KMS-11 (cell line): ENCODE data around the gene RSRC2.
"Not testable (repeated sequence)": the region's sequence is repeated elsewhere in the genome, so short reads cannot be mapped to it uniquely, and the experiment has no call there.

ENCODE experiments used
- H2AFZ ChIP-seq: fragments of 200-600 bp; sonication (generic); 2 replicates; pipeline ENCODE4 v1.6.1; 2016; ENCODE audit warnings: antibody characterized with exemption, mixed run types, low read depth
- H3K27ac ChIP-seq: fragments of 200-600 bp; sonication (generic); 2 replicates; pipeline ENCODE4 v1.6.1; 2016; ENCODE audit warnings: mild to moderate bottlenecking, mixed run types
- H3K27me3 ChIP-seq: fragments of 200-600 bp; sonication (generic); 2 replicates; pipeline ENCODE4 v1.6.1; 2017; ENCODE audit warnings: mild to moderate bottlenecking, low read depth, mixed run types, moderate library complexity; ENCODE audit not compliant: insufficient read depth
- H3K36me3 ChIP-seq: fragments of 200-600 bp; sonication (generic); 2 replicates; pipeline ENCODE4 v1.6.1; 2017; ENCODE audit warnings: mild to moderate bottlenecking, mixed run types; ENCODE audit not compliant: insufficient read depth
- H3K4me1 ChIP-seq: fragments of 200-600 bp; sonication (generic); 2 replicates; pipeline ENCODE4 v1.6.1; 2016; ENCODE audit warnings: mild to moderate bottlenecking, low read depth, mixed run types; ENCODE audit not compliant: poor library complexity, severe bottlenecking
- H3K4me2 ChIP-seq: fragments of 200-600 bp; sonication (generic); 2 replicates; pipeline ENCODE4 v1.7.0; 2016; ENCODE audit warnings: mild to moderate bottlenecking, mixed run types
- H3K4me3 ChIP-seq: fragments of 200-600 bp; sonication (generic); IDR thresholded peaks from 2 replicates; pipeline ENCODE4 v1.6.1; 2017; ENCODE audit warnings: low read depth, low read length, mixed read lengths; ENCODE audit not compliant: insufficient read depth
- H3K79me2 ChIP-seq: fragments of 200-600 bp; sonication (generic); 2 replicates; pipeline ENCODE4 v1.6.1; 2016; ENCODE audit warnings: low read depth, mixed run types; ENCODE audit not compliant: insufficient read depth
- H3K9ac ChIP-seq: fragments of 200-600 bp; sonication (generic); 2 replicates; pipeline ENCODE4 v1.6.1; 2016; ENCODE audit warnings: mild to moderate bottlenecking, mixed run types
- H4K20me1 ChIP-seq: fragments of 200-600 bp; sonication (generic); 2 replicates; pipeline ENCODE4 v1.6.1; 2016; ENCODE audit warnings: mild to moderate bottlenecking, mixed run types; ENCODE audit not compliant: insufficient read depth
- CTCF ChIP-seq: fragments of 200-600 bp; sonication (generic); conservative IDR thresholded peaks from 2 replicates; pipeline ENCODE4 v1.6.1; 2017; ENCODE audit warnings: low read depth, mild to moderate bottlenecking, antibody characterized with exemption, low read length, moderate library complexity, mixed read lengths

The RSRC2 gene

DNA sequence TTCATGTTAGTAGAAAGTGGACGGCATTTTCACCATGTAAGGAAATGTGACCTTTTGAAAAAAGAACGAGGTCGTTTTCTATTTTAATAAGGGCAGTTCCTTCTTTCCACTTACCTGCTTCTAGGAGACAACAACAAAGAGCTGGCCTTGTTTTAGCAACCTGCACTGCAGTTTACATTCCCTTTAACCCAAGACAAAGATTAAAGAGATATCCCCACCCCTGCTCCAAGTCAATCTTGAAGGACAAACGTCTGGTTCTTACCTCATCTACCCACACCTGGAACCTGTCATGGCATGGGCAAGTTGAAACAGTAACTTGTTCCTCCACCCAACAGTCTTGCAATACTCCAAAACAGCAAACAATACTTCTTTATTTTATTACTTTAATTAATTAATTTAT is 58.8 kb downstream of the RSRC2 start:
- no peaks in the 10 kb centered on the region for H4K20me1 ChIP-seq
- no peak overlapping the region for H3K4me2 ChIP-seq
- H3K27me3 ChIP-seq = no peaks in the 10 kb centered on the region
- peaks cover 9% of the 10 kb centered on the region for H3K4me1 ChIP-seq
- TF ChIP-seq CTCF = no peak
- H2AFZ ChIP-seq = no peak overlapping the region
- H3K27ac ChIP-seq = no peak overlapping the region
- no peaks in the 10 kb centered on the region for H3K36me3 ChIP-seq
- H3K4me3 ChIP-seq = no peak overlapping the region
- H3K79me2 ChIP-seq = no peaks in the 10 kb centered on the region
- no peak overlapping the region for H3K9ac ChIP-seq

DNA sequence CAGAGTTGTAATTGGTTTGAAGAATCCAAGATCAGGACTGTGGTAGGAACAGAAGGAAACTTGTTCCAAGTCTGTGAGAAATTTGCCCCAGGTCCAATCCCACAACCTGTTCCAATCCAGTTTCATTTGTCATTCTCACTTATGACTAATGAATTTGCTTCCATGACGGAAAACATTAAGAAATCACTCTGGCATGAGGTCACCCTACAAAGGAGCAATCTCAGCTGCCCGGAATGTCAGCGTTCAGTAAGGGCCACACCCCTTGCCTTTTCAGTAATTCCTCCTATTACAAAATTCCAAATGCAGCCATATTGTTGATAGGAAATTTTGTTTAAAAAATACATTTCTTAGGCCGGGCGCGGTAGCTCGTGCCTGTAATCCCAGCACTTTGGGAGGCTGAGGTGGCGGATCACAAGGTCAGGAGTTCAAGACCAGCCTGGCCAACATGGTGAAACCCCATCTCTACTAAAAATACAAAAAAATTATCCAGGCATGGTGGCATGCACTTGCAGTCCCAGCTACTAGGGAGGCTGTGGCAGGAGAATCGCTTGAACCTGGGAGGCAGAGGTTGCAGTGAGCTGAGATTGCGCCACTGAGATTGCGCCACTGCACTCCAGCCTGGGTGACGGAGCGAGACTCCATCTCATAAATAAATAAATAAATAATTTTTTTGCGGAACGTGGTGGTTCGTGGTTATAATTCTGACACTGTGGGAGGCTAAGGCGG is 62.3 kb downstream of the RSRC2 start:
- H3K36me3 ChIP-seq, H3K4me2 ChIP-seq, H3K27me3 ChIP-seq, H3K27ac ChIP-seq, H4K20me1 ChIP-seq, H3K79me2 ChIP-seq, H3K4me3 ChIP-seq, H2AFZ ChIP-seq, H3K9ac ChIP-seq: not testable (repeated sequence)
- H3K4me1 ChIP-seq = peaks cover 14% of the 10 kb centered on the region

- Histone ChIP-seq H3K27ac (peak overlapping the region; percentile 42; the same call in 1 of the 2 replicates), H3K27me3 (no peaks in the 10 kb centered on the region), H3K79me2 (no peaks in the 10 kb centered on the region), H3K4me1 (peaks cover 14% of the 10 kb centered on the region), H3K4me2 (peak overlapping the region; percentile 38; the same call in 1 of the 2 replicates), H3K9ac (no peak overlapping the region), H4K20me1 (no peaks in the 10 kb centered on the region), H3K4me3 (no peak overlapping the region), H2AFZ (peak overlapping the region; percentile 57; the same call in 1 of the 2 replicates), H3K36me3 (no peaks in the 10 kb centered on the region)
- no peak for TF ChIP-seq CTCF
Observed at GRCh38 chr12:122460641-122461040, 66.1 kb downstream of the RSRC2 start.

- H4K20me1 ChIP-seq = no peaks in the 10 kb centered on the region
- no peak overlapping the region for H3K9ac ChIP-seq
- H3K27ac ChIP-seq = no peak overlapping the region
- H3K36me3 ChIP-seq = no peaks in the 10 kb centered on the region
- H3K4me2 ChIP-seq = no peak overlapping the region
- no peaks in the 10 kb centered on the region for H3K79me2 ChIP-seq
- no peaks in the 10 kb centered on the region for H3K27me3 ChIP-seq
- TF ChIP-seq CTCF = no peak
- peaks cover 14% of the 10 kb centered on the region for H3K4me1 ChIP-seq
- H2AFZ ChIP-seq = no peak overlapping the region
- no peak overlapping the region for H3K4me3 ChIP-seq
Observed at GRCh38 chr12:122460061-122460460, 66.7 kb downstream of the RSRC2 start.

DNA sequence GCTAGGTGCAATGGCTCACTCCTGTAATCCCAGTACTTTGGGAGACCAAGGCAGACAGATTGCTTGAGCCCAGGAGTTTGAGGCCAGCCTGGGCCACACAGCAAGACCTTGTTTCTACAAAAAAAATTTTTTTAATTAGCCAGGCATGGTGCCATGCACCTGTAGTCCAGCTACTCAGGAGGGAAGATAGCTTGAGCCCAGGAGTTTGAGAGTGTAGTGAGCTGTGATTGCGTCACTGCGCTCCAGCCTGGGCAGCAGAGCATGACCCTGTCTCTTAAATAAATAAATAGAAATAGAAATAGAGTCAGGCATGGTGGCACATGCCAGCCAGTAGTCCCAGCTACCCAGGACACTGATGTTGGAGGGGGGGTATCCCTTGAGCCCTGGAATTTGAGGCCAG is 67.5 kb downstream of the RSRC2 start:
- Histone ChIP-seq H4K20me1 (no peaks in the 10 kb centered on the region), H3K27me3 (no peaks in the 10 kb centered on the region), H3K36me3 (no peaks in the 10 kb centered on the region), H3K4me2 (no peak overlapping the region), H2AFZ (no peak overlapping the region), H3K4me1 (peaks cover 14% of the 10 kb centered on the region), H3K9ac (no peak overlapping the region), H3K79me2 (no peaks in the 10 kb centered on the region), H3K4me3 (no peak overlapping the region), H3K27ac (no peak overlapping the region)
- no peak for TF ChIP-seq CTCF
